ENCODE results near the gene PADI1. TPM values are rescaled to one million over a fixed set of nuclear protein-coding genes. Genes with fewer than 3 reads are reported as not detected.

The PADI1 gene
- total and polyA plus RNA-seq, 4 donors = 4.9 TPM; not detected in 3

GRCh38 chr1:17176306-17177061 is 28.4 kb upstream of the PADI1 start:
- H3K4me1 ChIP-seq (ENCODE audit: control insufficient read depth in 4 of 4, insufficient read depth in 4 of 4, low read length in 3 of 4) = no peaks in the 10 kb centered on the region
- no peak overlapping the region for H3K27ac ChIP-seq (ENCODE audit: low read depth in 1 of 2, low read length in 2 of 2)
- H3K36me3 ChIP-seq (ENCODE audit: control insufficient read depth in 4 of 4, insufficient read depth in 3 of 4, low read depth in 1 of 4, low read length in 3 of 4) = no peaks in the 10 kb centered on the region
- no peak overlapping the region for H3K4me3 ChIP-seq (ENCODE audit: low read depth in 1 of 3, low read length in 3 of 3)
- no peak for DNase-seq (ENCODE audit: low spot score)
- WGBS = 76% methylated on average over 6 of the region's 6 CpGs
- no peaks in the 10 kb centered on the region for H3K9me3 ChIP-seq (ENCODE audit: control insufficient read depth in 4 of 4, low read length in 3 of 4)
- TF ChIP-seq NR2F2 (IDR thresholded peaks at IDR 0.05) = no peak
- no peak for TF ChIP-seq ZBTB33 (IDR thresholded peaks at IDR 0.05)
- no peak for TF ChIP-seq EGR1 (IDR thresholded peaks at IDR 0.05; ENCODE audit: low read depth in 2 of 2)
- TF ChIP-seq, protein P1, sequence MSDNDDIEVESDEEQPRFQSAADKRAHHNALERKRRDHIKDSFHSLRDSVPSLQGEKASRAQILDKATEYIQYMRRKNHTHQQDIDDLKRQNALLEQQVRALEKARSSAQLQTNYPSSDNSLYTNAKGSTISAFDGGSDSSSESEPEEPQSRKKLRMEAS (IDR thresholded peaks at IDR 0.05) = no peak
- TF ChIP-seq FOXA1 (IDR thresholded peaks at IDR 0.05) = no peak
- no peak for TF ChIP-seq RAD21 (IDR thresholded peaks at IDR 0.05)
- no peak for TF ChIP-seq SP1 (IDR thresholded peaks at IDR 0.05)
- no peak for TF ChIP-seq HNF4G (IDR thresholded peaks at IDR 0.05)
- TF ChIP-seq TAF1 (conservative IDR thresholded peaks at IDR 0.05) = no peak
- TF ChIP-seq JUND (IDR thresholded peaks at IDR 0.05) = no peak
- TF ChIP-seq, protein P2, sequence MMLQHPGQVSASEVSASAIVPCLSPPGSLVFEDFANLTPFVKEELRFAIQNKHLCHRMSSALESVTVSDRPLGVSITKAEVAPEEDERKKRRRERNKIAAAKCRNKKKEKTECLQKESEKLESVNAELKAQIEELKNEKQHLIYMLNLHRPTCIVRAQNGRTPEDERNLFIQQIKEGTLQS (IDR thresholded peaks at IDR 0.05) = no peak
- TF ChIP-seq YY1 (IDR thresholded peaks at IDR 0.05) = no peak
- TF ChIP-seq HNF4A (conservative IDR thresholded peaks at IDR 0.05) = no peak
- no peak for TF ChIP-seq GABPA (IDR thresholded peaks at IDR 0.05 in 1 of 2, conservative IDR thresholded peaks at IDR 0.05 in 1 of 2)
- TF ChIP-seq FOXA2 (IDR thresholded peaks at IDR 0.05) = no peak
- TF ChIP-seq RXRA (IDR thresholded peaks at IDR 0.05) = no peak
- TF ChIP-seq, protein P3, sequence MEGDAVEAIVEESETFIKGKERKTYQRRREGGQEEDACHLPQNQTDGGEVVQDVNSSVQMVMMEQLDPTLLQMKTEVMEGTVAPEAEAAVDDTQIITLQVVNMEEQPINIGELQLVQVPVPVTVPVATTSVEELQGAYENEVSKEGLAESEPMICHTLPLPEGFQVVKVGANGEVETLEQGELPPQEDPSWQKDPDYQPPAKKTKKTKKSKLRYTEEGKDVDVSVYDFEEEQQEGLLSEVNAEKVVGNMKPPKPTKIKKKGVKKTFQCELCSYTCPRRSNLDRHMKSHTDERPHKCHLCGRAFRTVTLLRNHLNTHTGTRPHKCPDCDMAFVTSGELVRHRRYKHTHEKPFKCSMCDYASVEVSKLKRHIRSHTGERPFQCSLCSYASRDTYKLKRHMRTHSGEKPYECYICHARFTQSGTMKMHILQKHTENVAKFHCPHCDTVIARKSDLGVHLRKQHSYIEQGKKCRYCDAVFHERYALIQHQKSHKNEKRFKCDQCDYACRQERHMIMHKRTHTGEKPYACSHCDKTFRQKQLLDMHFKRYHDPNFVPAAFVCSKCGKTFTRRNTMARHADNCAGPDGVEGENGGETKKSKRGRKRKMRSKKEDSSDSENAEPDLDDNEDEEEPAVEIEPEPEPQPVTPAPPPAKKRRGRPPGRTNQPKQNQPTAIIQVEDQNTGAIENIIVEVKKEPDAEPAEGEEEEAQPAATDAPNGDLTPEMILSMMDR (IDR thresholded peaks at IDR 0.05; ENCODE audit: low read depth, low read length, missing input control) = no peak
- no peak for TF ChIP-seq REST (IDR thresholded peaks at IDR 0.05)
- H3K9ac ChIP-seq (ENCODE audit: low read depth in 1 of 2, low read length in 2 of 2) = no peak overlapping the region
- H3K27me3 ChIP-seq (ENCODE audit: control insufficient read depth in 4 of 4, insufficient read depth in 4 of 4, low read length in 3 of 4) = no peaks in the 10 kb centered on the region

Measured in liver (tissue), 9 donors.